ENCODE data around the gene LRRFIP2. TPM values are rescaled to one million over a fixed set of nuclear protein-coding genes. Genes with fewer than 3 reads are reported as not detected.

Gene LRRFIP2
- total RNA-seq, 6 donors from 2014 or later: 45.9 to 106 (median 78.8) TPM

DNA sequence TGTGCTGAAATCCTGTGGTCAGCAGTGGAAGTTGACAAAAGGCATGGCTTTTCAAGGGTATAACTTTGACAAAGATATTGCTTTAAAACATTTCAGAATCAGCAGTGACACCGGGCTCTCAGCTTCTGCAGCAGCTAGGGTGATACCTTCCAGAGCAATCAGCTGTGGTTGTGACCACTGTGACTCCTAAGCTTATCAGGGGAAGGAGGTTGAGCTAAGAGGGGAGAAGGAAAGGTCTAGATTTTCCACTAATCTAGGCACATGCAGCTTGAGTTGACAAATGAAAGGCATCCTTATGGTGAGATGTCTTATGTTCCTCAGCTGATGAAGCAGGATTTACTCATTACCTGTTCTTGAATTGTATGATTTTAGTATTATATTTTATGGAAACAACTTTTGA lies 16.3 kb upstream of the LRRFIP2 start:
- H3K4me3 ChIP-seq: no peak overlapping the region
- no peaks in the 10 kb centered on the region for H3K27me3 ChIP-seq
- TF ChIP-seq EP300 (IDR thresholded peaks at IDR 0.05): no peak
- TF ChIP-seq, protein P1, sequence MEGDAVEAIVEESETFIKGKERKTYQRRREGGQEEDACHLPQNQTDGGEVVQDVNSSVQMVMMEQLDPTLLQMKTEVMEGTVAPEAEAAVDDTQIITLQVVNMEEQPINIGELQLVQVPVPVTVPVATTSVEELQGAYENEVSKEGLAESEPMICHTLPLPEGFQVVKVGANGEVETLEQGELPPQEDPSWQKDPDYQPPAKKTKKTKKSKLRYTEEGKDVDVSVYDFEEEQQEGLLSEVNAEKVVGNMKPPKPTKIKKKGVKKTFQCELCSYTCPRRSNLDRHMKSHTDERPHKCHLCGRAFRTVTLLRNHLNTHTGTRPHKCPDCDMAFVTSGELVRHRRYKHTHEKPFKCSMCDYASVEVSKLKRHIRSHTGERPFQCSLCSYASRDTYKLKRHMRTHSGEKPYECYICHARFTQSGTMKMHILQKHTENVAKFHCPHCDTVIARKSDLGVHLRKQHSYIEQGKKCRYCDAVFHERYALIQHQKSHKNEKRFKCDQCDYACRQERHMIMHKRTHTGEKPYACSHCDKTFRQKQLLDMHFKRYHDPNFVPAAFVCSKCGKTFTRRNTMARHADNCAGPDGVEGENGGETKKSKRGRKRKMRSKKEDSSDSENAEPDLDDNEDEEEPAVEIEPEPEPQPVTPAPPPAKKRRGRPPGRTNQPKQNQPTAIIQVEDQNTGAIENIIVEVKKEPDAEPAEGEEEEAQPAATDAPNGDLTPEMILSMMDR (IDR thresholded peaks at IDR 0.05): no peak
- no peak for TF ChIP-seq POLR2A (IDR thresholded peaks at IDR 0.05)
- TF ChIP-seq POLR2AphosphoS5 (IDR thresholded peaks at IDR 0.05): no peak
- H3K4me1 ChIP-seq: no peaks in the 10 kb centered on the region
- DNase-seq (no peak), ATAC-seq (ENCODE audit: low FRiP score in 2 of 2) (no peak)
- WGBS, 2 donors: 83 to 89% methylated on average over 1 of the region's 1 CpG
- H3K36me3 ChIP-seq: no peaks in the 10 kb centered on the region
- H3K9me3 ChIP-seq: no peaks in the 10 kb centered on the region
- H3K27ac ChIP-seq: no peak overlapping the region

DNA sequence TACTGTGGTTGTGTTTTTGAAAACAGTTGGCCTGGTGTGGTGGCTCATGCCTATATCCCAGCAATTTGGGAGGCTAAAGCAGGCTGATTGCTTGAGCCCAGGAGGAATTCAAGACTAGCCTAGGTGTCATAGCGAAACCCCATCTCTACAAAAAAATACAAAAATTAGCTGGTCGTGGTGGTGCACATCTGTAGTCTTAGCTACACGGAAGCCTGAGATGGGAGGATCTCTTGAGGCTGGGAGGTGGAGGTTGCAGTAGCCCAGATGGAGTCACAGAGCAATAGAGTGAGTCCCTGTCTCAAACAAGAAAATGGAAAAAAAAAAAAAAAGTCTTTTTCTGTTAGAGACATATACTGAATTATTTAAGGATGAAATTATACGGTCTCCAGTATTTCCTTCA lies 14.7 kb upstream of the LRRFIP2 start:
- WGBS, 2 donors: 71 to 84% methylated on average over 4 of the region's 4 CpGs

DNA sequence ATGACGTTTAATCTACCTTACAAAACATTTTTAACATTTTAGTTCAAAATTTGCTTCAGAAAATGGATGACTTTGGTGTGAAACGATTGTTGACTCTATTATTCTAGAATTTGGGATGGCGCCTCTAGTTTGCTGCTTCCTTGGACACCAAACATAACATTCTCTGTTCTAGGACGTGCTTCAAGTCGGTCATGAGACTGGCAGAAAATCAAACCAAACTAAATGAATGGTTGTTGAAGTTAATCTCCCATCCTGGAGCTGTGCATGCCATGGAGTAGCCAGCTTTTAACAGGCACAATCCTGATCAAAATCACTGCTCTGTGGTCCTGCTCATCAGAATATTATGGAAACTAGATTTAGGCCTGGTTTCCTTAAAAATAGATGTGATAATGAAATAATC lies 9.6 kb upstream of the LRRFIP2 start:
- no peak overlapping the region for H3K4me3 ChIP-seq
- 55% methylated on average over 5 of the region's 5 CpGs for WGBS, 2 donors
- ATAC-seq (ENCODE audit: low FRiP score in 2 of 2): peak; percentile 68 to 71
- TF ChIP-seq POLR2AphosphoS5 (IDR thresholded peaks at IDR 0.05): no peak
- TF ChIP-seq POLR2A (IDR thresholded peaks at IDR 0.05): no peak
- TF ChIP-seq EP300 (IDR thresholded peaks at IDR 0.05): no peak
- TF ChIP-seq, protein P1 (IDR thresholded peaks at IDR 0.05): no peak
- DNase-seq: no peak
- peak overlapping the region; percentile 11 to 58 (median 52) for H3K27ac ChIP-seq
- no peaks in the 10 kb centered on the region for H3K27me3 ChIP-seq
- no peaks in the 10 kb centered on the region for H3K9me3 ChIP-seq
- H3K4me1 ChIP-seq: peaks cover 7 to 28% (median 9%) of the 10 kb centered on the region in 4 donors
- H3K36me3 ChIP-seq: no peaks in the 10 kb centered on the region

More for the DNA sequence above, 14.7 kb upstream of the LRRFIP2 start:
- H3K4me1 ChIP-seq: peaks cover 2 to 7% (median 5%) of the 10 kb centered on the region in 4 donors
- H3K27ac ChIP-seq: no peak overlapping the region
- no peaks in the 10 kb centered on the region for H3K27me3 ChIP-seq
- H3K4me3 ChIP-seq: no peak overlapping the region
- H3K36me3 ChIP-seq: no peaks in the 10 kb centered on the region
- no peak for DNase-seq
- no peaks in the 10 kb centered on the region for H3K9me3 ChIP-seq
- ATAC-seq (ENCODE audit: low FRiP score in 2 of 2): no peak
- no peak for TF ChIP-seq EP300 (IDR thresholded peaks at IDR 0.05)
- TF ChIP-seq POLR2AphosphoS5 (IDR thresholded peaks at IDR 0.05): no peak
- TF ChIP-seq, protein P1 (IDR thresholded peaks at IDR 0.05): no peak
- TF ChIP-seq POLR2A (IDR thresholded peaks at IDR 0.05): no peak

DNA sequence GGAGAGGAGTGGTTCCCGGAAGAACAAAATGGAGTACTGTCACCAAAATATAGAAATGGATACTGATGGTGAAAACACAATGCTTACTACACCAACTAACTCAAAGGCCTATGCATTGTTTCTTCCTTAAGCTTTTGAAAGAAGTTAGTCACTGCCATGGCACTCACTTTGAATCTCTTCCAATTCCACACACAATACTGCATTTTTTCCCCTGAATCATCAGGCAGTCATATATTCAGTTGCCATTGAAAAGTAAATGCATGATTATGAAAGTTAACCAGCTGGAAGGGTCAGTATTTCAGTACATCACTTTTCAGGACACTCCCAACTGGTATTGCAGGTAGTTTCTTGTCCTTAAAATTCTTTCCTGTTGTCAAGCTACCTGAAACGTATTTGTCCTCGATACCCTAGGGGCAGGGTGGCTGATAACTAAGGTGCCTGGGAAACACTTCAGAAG lies 9.0 kb upstream of the LRRFIP2 start:
- Histone ChIP-seq H3K9me3 (no peaks in the 10 kb centered on the region), H3K4me1 (peaks cover 9 to 32% (median 11%) of the 10 kb centered on the region in 4 donors), H3K27me3 (no peaks in the 10 kb centered on the region), H3K27ac (peak overlapping the region; percentile 11 to 58 (median 52)), H3K36me3 (no peaks in the 10 kb centered on the region), H3K4me3 (no peak overlapping the region)
- DNase-seq (no peak), ATAC-seq (ENCODE audit: low FRiP score in 2 of 2) (peak; percentile 46 to 49)
- TF ChIP-seq POLR2A (IDR thresholded peaks at IDR 0.05): no peak
- TF ChIP-seq EP300 (IDR thresholded peaks at IDR 0.05): no peak
- 70 to 76% methylated on average over 3 of the region's 3 CpGs for WGBS, 2 donors

DNA sequence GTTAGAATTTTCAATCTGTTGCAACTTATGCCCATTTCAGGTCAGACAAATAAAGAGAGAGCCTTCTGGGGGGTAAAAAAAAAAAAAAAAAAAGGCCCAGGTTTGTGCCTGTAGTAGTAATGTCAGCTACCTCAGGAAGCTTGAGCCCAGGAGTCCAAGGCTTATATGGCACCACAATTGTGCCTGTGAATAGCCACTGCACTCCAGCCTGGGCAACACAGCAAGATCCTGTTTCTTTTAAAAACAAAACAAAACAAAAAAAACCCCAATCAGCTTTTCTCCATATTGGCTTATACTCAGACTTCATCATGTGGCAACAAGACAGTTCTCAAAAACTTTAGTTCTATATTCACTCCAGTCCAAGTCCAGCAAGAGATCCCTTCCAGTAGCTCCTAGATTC lies 8.4 kb upstream of the LRRFIP2 start:
- DNase-seq: no peak
- H3K27me3 ChIP-seq: no peaks in the 10 kb centered on the region
- H3K4me3 ChIP-seq: no peak overlapping the region
- TF ChIP-seq EP300 (IDR thresholded peaks at IDR 0.05): no peak
- no peak for TF ChIP-seq POLR2A (IDR thresholded peaks at IDR 0.05)
- TF ChIP-seq, protein P1 (IDR thresholded peaks at IDR 0.05): no peak
- no peak for TF ChIP-seq POLR2AphosphoS5 (IDR thresholded peaks at IDR 0.05)
- H3K9me3 ChIP-seq: no peaks in the 10 kb centered on the region
- ATAC-seq (ENCODE audit: low FRiP score in 2 of 2): no peak
- peak overlapping the region in 2 of 4 donors; percentile 15 to 50 for H3K27ac ChIP-seq
- no peaks in the 10 kb centered on the region for H3K36me3 ChIP-seq
- H3K4me1 ChIP-seq: peaks cover 14 to 38% (median 16%) of the 10 kb centered on the region in 4 donors

Measured in upper lobe of left lung (tissue), 6 donors.